ENCODE measurements around the gene PHC2.

GRCh38 chr1:33292726-33293340, 138.1 kb downstream of the PHC2 start:
- no peak for TF ChIP-seq CTCF (IDR thresholded peaks at IDR 0.05)
- TF ChIP-seq EZH2phosphoT487 (IDR thresholded peaks at IDR 0.05), result no peak
